ENCODE data around the gene COA3. TPM values are rescaled to one million over a fixed set of nuclear protein-coding genes. Genes with fewer than 3 reads are reported as not detected.
A peak's percentile ranks its signal among the peaks of the same experiment; 100 is the strongest.

COA3 gene
- total RNA-seq, 1 experiment from 2014 or later = 48.8 TPM

DNA sequence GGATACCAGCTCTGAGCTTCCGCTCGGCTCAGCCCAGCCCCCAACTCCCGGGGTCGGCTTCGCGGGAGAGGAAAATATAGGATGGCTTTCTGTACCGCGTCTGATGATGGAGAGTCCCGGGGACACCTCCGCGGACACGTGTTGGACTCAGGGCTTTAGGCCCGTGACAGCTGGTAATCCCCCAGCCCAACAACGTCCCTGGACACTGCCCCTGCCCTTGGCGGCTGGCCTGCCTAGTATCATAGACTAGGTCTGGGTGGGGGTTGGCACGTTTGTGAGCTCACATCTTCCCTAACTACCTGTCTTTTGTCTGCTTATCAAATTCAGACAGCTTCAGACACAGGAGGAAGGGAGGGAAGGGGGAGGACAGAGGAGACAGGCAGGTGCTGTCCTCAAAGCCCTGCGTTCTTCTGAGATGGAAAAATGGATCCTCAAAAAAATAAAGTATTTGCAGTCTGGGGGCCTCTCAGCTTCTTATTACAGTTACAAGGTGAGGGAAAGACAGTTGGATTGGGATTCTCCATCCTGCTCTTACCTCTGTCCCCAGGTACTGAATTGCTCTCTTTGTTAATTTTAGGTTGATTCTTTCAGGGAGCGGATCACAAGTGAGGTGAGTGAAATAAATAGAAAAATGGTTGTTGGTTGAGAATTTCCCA, 35.4 kb upstream of the COA3 start:
- BruUV-seq (replicated peaks) = no TSS peak
- intact Hi-C loops (cut with micrococcal nuclease; ENCODE audit: unreplicated experiment) (no loop called here), in situ Hi-C loops (cut with HindIII; ENCODE audit: low pct_unique_long_range_greater_than_20kb, low sequenced_read_pairs) (no loop called here)
- peak overlapping the region; percentile 95 to 96 for H3K4me3 ChIP-seq (ENCODE audit: low read depth in 2 of 2, low read length in 2 of 2)
- peaks cover 8% of the 10 kb centered on the region; the same call in 1 of the 2 replicates for H3K4me1 ChIP-seq (ENCODE audit: control insufficient read depth, insufficient read depth, low read length)
- H3K36me3 ChIP-seq (ENCODE audit: control insufficient read depth, insufficient read depth, low read length) = peaks cover 5% of the 10 kb centered on the region
- no peaks in the 10 kb centered on the region for H3K9me3 ChIP-seq (ENCODE audit: control insufficient read depth, insufficient read depth, low read depth, low read length)
- ChIA-PET POLR2A (interaction anchor here (0.6 kb wide), 1 partner anchor 135 kb away, joined by 6 read pairs; no protein-coding TSS in a partner anchor), CTCF (interaction anchor here (0.7 kb wide), 1 partner anchor 95 kb away, joined by 5 read pairs; no protein-coding TSS in a partner anchor)
- H3K27ac ChIP-seq (ENCODE audit: low read length) = peak overlapping the region; percentile 93
- peak; percentile 27; the same call in 1 of the 2 replicates for ATAC-seq
- H3K27me3 ChIP-seq (ENCODE audit: control insufficient read depth, insufficient read depth, low read length) = no peaks in the 10 kb centered on the region
- no peak for DNase-seq (ENCODE audit: low read depth, low spot score)
- TF ChIP-seq TCF7L2 (IDR thresholded peaks at IDR 0.05; ENCODE audit: low read depth, low read length) (no peak), POLR2AphosphoS5 (IDR thresholded peaks at IDR 0.05; ENCODE audit: low read depth, low read length) (no peak), SIN3A (IDR thresholded peaks at IDR 0.05; ENCODE audit: borderline replicate concordance, insufficient read depth, low read depth, low read length) (no peak)
- TF ChIP-seq, protein P1, sequence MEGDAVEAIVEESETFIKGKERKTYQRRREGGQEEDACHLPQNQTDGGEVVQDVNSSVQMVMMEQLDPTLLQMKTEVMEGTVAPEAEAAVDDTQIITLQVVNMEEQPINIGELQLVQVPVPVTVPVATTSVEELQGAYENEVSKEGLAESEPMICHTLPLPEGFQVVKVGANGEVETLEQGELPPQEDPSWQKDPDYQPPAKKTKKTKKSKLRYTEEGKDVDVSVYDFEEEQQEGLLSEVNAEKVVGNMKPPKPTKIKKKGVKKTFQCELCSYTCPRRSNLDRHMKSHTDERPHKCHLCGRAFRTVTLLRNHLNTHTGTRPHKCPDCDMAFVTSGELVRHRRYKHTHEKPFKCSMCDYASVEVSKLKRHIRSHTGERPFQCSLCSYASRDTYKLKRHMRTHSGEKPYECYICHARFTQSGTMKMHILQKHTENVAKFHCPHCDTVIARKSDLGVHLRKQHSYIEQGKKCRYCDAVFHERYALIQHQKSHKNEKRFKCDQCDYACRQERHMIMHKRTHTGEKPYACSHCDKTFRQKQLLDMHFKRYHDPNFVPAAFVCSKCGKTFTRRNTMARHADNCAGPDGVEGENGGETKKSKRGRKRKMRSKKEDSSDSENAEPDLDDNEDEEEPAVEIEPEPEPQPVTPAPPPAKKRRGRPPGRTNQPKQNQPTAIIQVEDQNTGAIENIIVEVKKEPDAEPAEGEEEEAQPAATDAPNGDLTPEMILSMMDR (IDR thresholded peaks at IDR 0.05) = no peak
- TF ChIP-seq, protein P2, sequence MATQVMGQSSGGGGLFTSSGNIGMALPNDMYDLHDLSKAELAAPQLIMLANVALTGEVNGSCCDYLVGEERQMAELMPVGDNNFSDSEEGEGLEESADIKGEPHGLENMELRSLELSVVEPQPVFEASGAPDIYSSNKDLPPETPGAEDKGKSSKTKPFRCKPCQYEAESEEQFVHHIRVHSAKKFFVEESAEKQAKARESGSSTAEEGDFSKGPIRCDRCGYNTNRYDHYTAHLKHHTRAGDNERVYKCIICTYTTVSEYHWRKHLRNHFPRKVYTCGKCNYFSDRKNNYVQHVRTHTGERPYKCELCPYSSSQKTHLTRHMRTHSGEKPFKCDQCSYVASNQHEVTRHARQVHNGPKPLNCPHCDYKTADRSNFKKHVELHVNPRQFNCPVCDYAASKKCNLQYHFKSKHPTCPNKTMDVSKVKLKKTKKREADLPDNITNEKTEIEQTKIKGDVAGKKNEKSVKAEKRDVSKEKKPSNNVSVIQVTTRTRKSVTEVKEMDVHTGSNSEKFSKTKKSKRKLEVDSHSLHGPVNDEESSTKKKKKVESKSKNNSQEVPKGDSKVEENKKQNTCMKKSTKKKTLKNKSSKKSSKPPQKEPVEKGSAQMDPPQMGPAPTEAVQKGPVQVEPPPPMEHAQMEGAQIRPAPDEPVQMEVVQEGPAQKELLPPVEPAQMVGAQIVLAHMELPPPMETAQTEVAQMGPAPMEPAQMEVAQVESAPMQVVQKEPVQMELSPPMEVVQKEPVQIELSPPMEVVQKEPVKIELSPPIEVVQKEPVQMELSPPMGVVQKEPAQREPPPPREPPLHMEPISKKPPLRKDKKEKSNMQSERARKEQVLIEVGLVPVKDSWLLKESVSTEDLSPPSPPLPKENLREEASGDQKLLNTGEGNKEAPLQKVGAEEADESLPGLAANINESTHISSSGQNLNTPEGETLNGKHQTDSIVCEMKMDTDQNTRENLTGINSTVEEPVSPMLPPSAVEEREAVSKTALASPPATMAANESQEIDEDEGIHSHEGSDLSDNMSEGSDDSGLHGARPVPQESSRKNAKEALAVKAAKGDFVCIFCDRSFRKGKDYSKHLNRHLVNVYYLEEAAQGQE (IDR thresholded peaks at IDR 0.05; ENCODE audit: insufficient read depth in 1 of 2, low read depth in 2 of 2, low read length in 1 of 2) = no peak

- Histone ChIP-seq H3K27ac (ENCODE audit: low read length) (peak within 1 kb of the TSS; percentile 93), H3K36me3 (ENCODE audit: control insufficient read depth, insufficient read depth, low read length) (peaks cover 5% of the 10 kb centered on the region), H3K9me3 (ENCODE audit: control insufficient read depth, insufficient read depth, low read depth, low read length) (no peaks in the 10 kb centered on the region), H3K4me1 (ENCODE audit: control insufficient read depth, insufficient read depth, low read length) (peaks cover 8% of the 10 kb centered on the region; the same call in 1 of the 2 replicates), H3K4me3 (ENCODE audit: low read depth in 2 of 2, low read length in 2 of 2) (peak within 1 kb of the TSS; percentile 95 to 96), H3K27me3 (ENCODE audit: control insufficient read depth, insufficient read depth, low read length) (no peaks in the 10 kb centered on the region)
- in situ Hi-C loops (cut with HindIII; ENCODE audit: low pct_unique_long_range_greater_than_20kb, low sequenced_read_pairs) = no loop called here
- DNase-seq (ENCODE audit: low read depth, low spot score) = peak; percentile 51
- ChIA-PET CTCF (no interaction called here), POLR2A (interaction anchor here (0.6 kb wide), 1 partner anchor 135 kb away, joined by 6 read pairs; no protein-coding TSS in a partner anchor)
- intact Hi-C loops (cut with micrococcal nuclease; ENCODE audit: unreplicated experiment) = no loop called here
- no TSS peak for BruUV-seq (replicated peaks)
- TF ChIP-seq, protein P1 (IDR thresholded peaks at IDR 0.05) = no peak
- TF ChIP-seq TCF7L2 (IDR thresholded peaks at IDR 0.05; ENCODE audit: low read depth, low read length) (peak; percentile 42; the same call in 1 of the 2 replicates), SIN3A (IDR thresholded peaks at IDR 0.05; ENCODE audit: borderline replicate concordance, insufficient read depth, low read depth, low read length) (peak; percentile 44; the same call in 1 of the 2 replicates), POLR2AphosphoS5 (IDR thresholded peaks at IDR 0.05; ENCODE audit: low read depth, low read length) (peak; percentile 76)
- TF ChIP-seq, protein P2 (IDR thresholded peaks at IDR 0.05; ENCODE audit: insufficient read depth in 1 of 2, low read depth in 2 of 2, low read length in 1 of 2) = no peak
- peak; percentile 98 for ATAC-seq
These were observed 34.6 kb upstream of the COA3 start, which contains the start of gene PSME3 for GRCh38 chr17:42832934-42833766. PSME3 (plus strand) TSS chr17:42833397; CDS start chr17:42833632, 235 bp downstream.

Measured in Panc1 (cell line).